DOHH2 (cell line): Measurements from ENCODE around the gene EVA1C.

Experiments used
- CTCF ChIP-seq: fragments of 200-600 bp; sonication (generic); IDR thresholded peaks from one replicate; pipeline ENCODE4 v1.5.1; 2014; ENCODE audit warnings: antibody characterized with exemption, mild to moderate bottlenecking, low read depth, low read length; ENCODE audit not compliant: poor library complexity, severe bottlenecking
- EZH2phosphoT487 ChIP-seq: fragments of 200-600 bp; sonication (generic); IDR thresholded peaks from 2 replicates; pipeline ENCODE4 v1.6.1; 2017; ENCODE audit warnings: borderline replicate concordance, mild to moderate bottlenecking, antibody characterized with exemption, low read length, moderate library complexity, mixed read lengths

- TF ChIP-seq CTCF: no peak
- no peak for TF ChIP-seq EZH2phosphoT487
Measured at GRCh38 chr21:32535612-32536011, 123.1 kb downstream of the EVA1C start.
